Endothelial cell (in vitro differentiated cells): ENCODE data around the gene RRAGC. TPM values are rescaled to one million over a fixed set of nuclear protein-coding genes. Genes with fewer than 3 reads are reported as not detected.

Source experiments
- DNase-seq: peaks from one replicate; pipeline ENCODE4 v3.0.0; 2021; ENCODE audit warnings: low spot score
- H3K27ac Mint-ChIP-seq: one replicate; pipeline ENCODE4 v1.8.0; 2021; ENCODE audit warnings: mixed read lengths, inconsistent platforms; ENCODE audit not compliant: unreplicated experiment
- H3K27me3 Mint-ChIP-seq: one replicate; pipeline ENCODE4 v1.8.0; 2021; ENCODE audit warnings: mild to moderate bottlenecking, moderate library complexity, mixed read lengths, inconsistent platforms; ENCODE audit not compliant: unreplicated experiment
- H3K36me3 Mint-ChIP-seq: one replicate; pipeline ENCODE4 v1.8.0; 2021; ENCODE audit warnings: mild to moderate bottlenecking, low read depth, mixed read lengths, inconsistent platforms; ENCODE audit not compliant: unreplicated experiment
- H3K4me1 Mint-ChIP-seq: one replicate; pipeline ENCODE4 v1.8.0; 2021; ENCODE audit warnings: mild to moderate bottlenecking, mixed read lengths, inconsistent platforms; ENCODE audit not compliant: unreplicated experiment
- H3K4me3 Mint-ChIP-seq: one replicate; pipeline ENCODE4 v1.8.0; 2021; ENCODE audit warnings: mild to moderate bottlenecking, mixed read lengths, inconsistent platforms; ENCODE audit not compliant: unreplicated experiment
- H3K9me3 Mint-ChIP-seq: one replicate; pipeline ENCODE4 v1.8.0; 2021; ENCODE audit warnings: mixed read lengths, inconsistent platforms; ENCODE audit not compliant: unreplicated experiment
- CTCF ChIP-seq: fragments of 200-600 bp; sonication (generic); IDR thresholded peaks from one replicate; pipeline ENCODE4 v1.5.0; 2021; ENCODE audit warnings: antibody characterized with exemption; ENCODE audit not compliant: unreplicated experiment
- total RNA-seq: library from RNA; stranded (reverse); fragmentation: NEBNext Ultra II Directional; extraction: Animal tissue kit (Norgen Biotek cat#: 25700); gene quantifications from one replicate; pipeline ENCODE4 v1.2.1, GENCODE V29; 2021; ENCODE audit not compliant: unreplicated experiment

RRAGC gene
- total RNA-seq, 1 donor from 2014 or later: 27.3 TPM

DNA sequence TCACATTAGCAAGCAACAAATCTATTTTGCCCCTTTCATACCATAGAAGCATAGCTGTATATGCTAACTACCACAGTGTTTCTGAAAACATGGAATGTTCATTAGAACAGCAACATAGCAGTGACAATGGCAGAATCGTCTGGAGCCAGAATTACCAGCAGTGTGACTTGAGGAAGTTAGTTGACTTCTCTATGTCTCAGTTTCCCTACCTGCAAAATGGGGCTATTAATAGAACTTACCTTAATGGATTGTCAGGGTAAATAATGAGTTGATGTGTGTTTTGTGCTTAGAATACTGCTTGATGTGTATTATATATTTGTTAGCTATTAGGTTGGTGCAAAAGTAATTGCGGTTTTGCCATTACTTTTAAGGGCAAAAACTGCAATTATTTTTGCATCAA is 36.6 kb upstream of the RRAGC start:
- H3K4me1 Mint-ChIP-seq: no peaks in the 10 kb centered on the region
- no peak for TF ChIP-seq CTCF
- H3K27me3 Mint-ChIP-seq: no peaks in the 10 kb centered on the region

DNA sequence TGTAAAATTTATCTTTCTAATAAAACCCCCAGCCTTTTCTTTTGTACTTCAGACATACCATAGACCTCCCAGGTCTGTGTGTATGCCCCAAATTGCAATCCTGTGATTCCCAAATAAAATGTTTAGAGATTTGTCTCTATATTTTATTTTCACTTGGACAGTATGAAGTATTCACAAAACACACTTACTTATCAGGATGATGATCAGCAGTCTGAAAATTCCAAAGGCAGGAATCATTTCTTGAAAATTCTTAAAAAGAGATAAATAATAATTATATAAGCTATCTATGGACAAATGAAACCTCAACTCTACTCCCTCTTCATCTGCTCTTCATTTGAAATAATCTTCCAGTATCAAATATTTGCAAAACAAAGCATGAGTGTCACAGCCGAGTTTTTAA is 33.4 kb upstream of the RRAGC start:
- H3K4me3 Mint-ChIP-seq: no peak overlapping the region
- TF ChIP-seq CTCF: no peak
- peaks cover 7% of the 10 kb centered on the region for H3K4me1 Mint-ChIP-seq
- H3K27ac Mint-ChIP-seq: no peak overlapping the region
- no peak for DNase-seq
- H3K36me3 Mint-ChIP-seq: no peaks in the 10 kb centered on the region
- H3K27me3 Mint-ChIP-seq: no peaks in the 10 kb centered on the region
- no peaks in the 10 kb centered on the region for H3K9me3 Mint-ChIP-seq

More for the DNA sequence above, 36.6 kb upstream of the RRAGC start:
- Mint-ChIP-seq H3K9me3 (no peaks in the 10 kb centered on the region), H3K27ac (no peak overlapping the region), H3K4me3 (no peak overlapping the region), H3K36me3 (no peaks in the 10 kb centered on the region)
- no peak for DNase-seq

DNA sequence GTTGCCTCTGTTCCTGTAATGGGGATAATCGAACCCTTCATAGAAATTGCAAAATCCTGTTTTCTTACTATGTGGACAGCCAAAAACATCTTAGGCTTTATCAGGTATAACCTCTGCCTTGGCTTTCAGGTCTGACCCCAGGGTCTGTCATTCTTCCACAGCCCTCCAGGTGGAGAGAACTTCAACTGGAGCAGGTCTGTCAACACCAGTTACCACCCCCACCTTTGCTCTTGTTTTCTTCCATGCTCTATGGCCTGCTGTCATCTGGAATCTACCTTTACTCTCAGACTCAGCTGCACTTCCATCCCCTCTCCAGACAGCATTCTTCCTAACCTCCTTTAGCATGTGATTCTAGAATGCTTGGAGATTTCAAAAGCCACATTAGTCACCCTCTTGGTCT is 32.2 kb upstream of the RRAGC start:
- no peak for DNase-seq
- Mint-ChIP-seq H3K4me1 (peaks cover 7% of the 10 kb centered on the region), H3K36me3 (no peaks in the 10 kb centered on the region), H3K4me3 (no peak overlapping the region), H3K27ac (no peak overlapping the region), H3K27me3 (no peaks in the 10 kb centered on the region), H3K9me3 (no peaks in the 10 kb centered on the region)
- no peak for TF ChIP-seq CTCF

GRCh38 chr1:38889589-38889988 is 30.0 kb upstream of the RRAGC start:
- H3K27ac Mint-ChIP-seq: no peak overlapping the region

More at GRCh38 chr1:38889589-38889988, 30.0 kb upstream of the RRAGC start:
- H3K27me3 Mint-ChIP-seq: no peaks in the 10 kb centered on the region
- peaks cover 7% of the 10 kb centered on the region for H3K4me1 Mint-ChIP-seq
- DNase-seq: no peak
- no peaks in the 10 kb centered on the region for H3K9me3 Mint-ChIP-seq
- no peak overlapping the region for H3K4me3 Mint-ChIP-seq
- no peak for TF ChIP-seq CTCF
- no peaks in the 10 kb centered on the region for H3K36me3 Mint-ChIP-seq
